HepG2 (cell line): ENCODE measurements around the gene TFPI. TPM values are rescaled to one million over a fixed set of nuclear protein-coding genes. Genes with fewer than 3 reads are reported as not detected.

ENCODE experiments used
- BRCA1 ChIP-seq: sonication (generic); formaldehyde crosslinking; IDR thresholded peaks from 2 replicates; pipeline ENCODE4 v1.4.0; 2020; ENCODE audit warnings: missing genetic modification reagents
- FOXA3 ChIP-seq: IDR thresholded peaks from 2 replicates; pipeline ENCODE4 v1.6.1; 2016; ENCODE audit warnings: missing genetic modification reagents, missing compliant biosample characterization
- GATA4 ChIP-seq: sonication (generic); IDR thresholded peaks from 2 replicates; pipeline ENCODE4 v1.6.1; 2016; ENCODE audit warnings: antibody characterized with exemption, low read depth, borderline replicate concordance
- HDAC1 ChIP-seq: sonication (generic); formaldehyde crosslinking; IDR thresholded peaks from 2 replicates; pipeline ENCODE4 v1.5.1; 2020; ENCODE audit warnings: mild to moderate bottlenecking, missing genetic modification reagents
- KDM4B ChIP-seq: sonication (generic); formaldehyde crosslinking; IDR thresholded peaks from 2 replicates; pipeline ENCODE4 v1.4.0; 2020; ENCODE audit warnings: missing genetic modification reagents
- NFIC ChIP-seq: IDR thresholded peaks from 2 replicates; pipeline ENCODE4 v1.6.1; 2012; ENCODE audit warnings: mild to moderate bottlenecking, low read length, inconsistent platforms
- POGZ ChIP-seq: sonication (generic); formaldehyde crosslinking; IDR thresholded peaks from 2 replicates; pipeline ENCODE4 v1.4.0; 2020; ENCODE audit warnings: mild to moderate bottlenecking, missing genetic modification reagents
- SIN3A ChIP-seq: IDR thresholded peaks from 2 replicates; pipeline ENCODE4 v1.6.1; 2011; ENCODE audit warnings: low read depth, mild to moderate bottlenecking, control low read depth, low read length, borderline replicate concordance
- SOX5 ChIP-seq: IDR thresholded peaks from 2 replicates; pipeline ENCODE4 v1.6.1; 2016; ENCODE audit warnings: borderline replicate concordance
- SP1 ChIP-seq, 2 experiments: fragments of 450-650 bp in 1 of 2; sonication (generic) in 1 of 2; formaldehyde crosslinking in 1 of 2; IDR thresholded peaks; 2 replicates each; pipeline versions ENCODE4 v1.4.0 to v1.6.1; 2016 to 2020; ENCODE audit warnings: missing genetic modification reagents in 1 of 2
- TBX3 ChIP-seq: fragments of 450-650 bp; IDR thresholded peaks from 2 replicates; pipeline ENCODE4 v1.6.1; 2017; ENCODE audit warnings: antibody characterized with exemption, mild to moderate bottlenecking, inconsistent platforms, borderline replicate concordance
- THAP11 ChIP-seq: IDR thresholded peaks from 2 replicates; pipeline ENCODE4 v1.6.1; 2016; ENCODE audit warnings: missing biosample characterization, missing genetic modification reagents
- ZFP62 ChIP-seq: sonication (generic); formaldehyde crosslinking; IDR thresholded peaks from 2 replicates; pipeline ENCODE4 v1.4.0; 2020; ENCODE audit warnings: missing genetic modification reagents
- ZNF878 ChIP-seq: sonication (generic); formaldehyde crosslinking; IDR thresholded peaks from 2 replicates; pipeline ENCODE4 v1.8.1; 2023; ENCODE audit warnings: mild to moderate bottlenecking, missing genetic modification reagents, moderate library complexity
- polyA plus RNA-seq, 8 experiments: library from polyadenylated mRNA; depleted of rRNA in 3 of 8; stranded (reverse) in 7 of 8; unstranded in 1 of 8; fragments of >200 nt; fragmentation: Illumina TruSeq in 4 of 8; extraction: Trizol in 4 of 8; gene quantifications; 2 replicates each; pipeline versions ENCODE4 v1.2.1 to v1.2.3, GENCODE V29; 2011 to 2016; ENCODE audit warnings: low read depth in 4 of 8, missing spikeins in 1 of 8, mixed read lengths in 1 of 8; ENCODE audit not compliant: insufficient read depth in 1 of 8
- total RNA-seq, 5 experiments: library from RNA; depleted of rRNA; stranded (reverse); fragments of >200 nt; fragmentation: Illumina TruSeq; extraction: Trizol; gene quantifications; 2 replicates each; pipeline ENCODE4 v1.2.3, GENCODE V29; 2016; ENCODE audit warnings: low read depth in 1 of 5
- TF ChIP-seq, protein P1 (sequence below): sonication (generic); formaldehyde crosslinking; IDR thresholded peaks from 2 replicates; pipeline ENCODE4 v1.5.0; 2020; ENCODE audit warnings: missing genetic modification reagents
- TF ChIP-seq, protein P2 (sequence below): sonication (generic); formaldehyde crosslinking; IDR thresholded peaks from 2 replicates; pipeline ENCODE4 v1.4.0; 2020; ENCODE audit warnings: missing genetic modification reagents
- TF ChIP-seq, protein P3 (sequence below): sonication (generic); formaldehyde crosslinking; IDR thresholded peaks from 2 replicates; pipeline ENCODE4 v1.4.0; 2020; ENCODE audit warnings: low read depth, missing genetic modification reagents
- TF ChIP-seq, protein P4 (sequence below): sonication (generic); formaldehyde crosslinking; IDR thresholded peaks from 2 replicates; pipeline ENCODE4 v1.4.0; 2020; ENCODE audit warnings: missing genetic modification reagents
- TF ChIP-seq, protein P5 (sequence below): IDR thresholded peaks from 2 replicates; pipeline ENCODE4 v1.6.1; 2016; ENCODE audit warnings: mild to moderate bottlenecking

TFPI gene
- total and polyA plus RNA-seq, 2 of the 13 experiments (the other 11 are each of a cell fraction or from before 2014, with no cell fraction given), result 301 to 436 TPM

DNA sequence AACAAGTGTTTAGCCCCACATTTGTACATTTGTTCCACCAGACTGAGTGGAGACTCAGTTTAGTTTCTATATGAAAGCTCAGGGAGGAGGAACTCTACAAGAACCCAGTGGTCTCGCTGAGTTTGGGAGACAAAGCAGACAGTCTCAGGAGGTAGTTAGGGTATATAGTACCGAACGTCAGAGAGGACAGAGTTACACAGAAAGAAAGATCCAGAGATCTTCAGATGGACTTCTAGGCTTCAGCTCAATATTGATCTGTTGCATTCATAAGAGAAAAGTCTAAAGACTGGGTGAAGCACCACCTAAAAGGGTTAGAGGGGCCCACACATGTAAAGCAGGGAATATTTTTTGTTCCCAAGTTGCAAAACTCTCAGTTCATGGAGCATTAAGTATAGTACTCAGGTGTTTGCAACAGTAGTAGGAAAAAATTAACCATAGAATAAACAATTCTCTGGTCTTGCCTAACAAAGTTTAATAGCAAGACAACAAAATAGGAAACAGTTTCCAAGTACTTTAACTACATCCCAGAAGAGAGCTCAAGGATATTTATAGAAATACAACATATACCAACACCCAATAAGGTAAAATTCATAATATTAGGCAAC, 4.2 kb downstream of the TFPI start (continued):
- TF ChIP-seq, protein P1, sequence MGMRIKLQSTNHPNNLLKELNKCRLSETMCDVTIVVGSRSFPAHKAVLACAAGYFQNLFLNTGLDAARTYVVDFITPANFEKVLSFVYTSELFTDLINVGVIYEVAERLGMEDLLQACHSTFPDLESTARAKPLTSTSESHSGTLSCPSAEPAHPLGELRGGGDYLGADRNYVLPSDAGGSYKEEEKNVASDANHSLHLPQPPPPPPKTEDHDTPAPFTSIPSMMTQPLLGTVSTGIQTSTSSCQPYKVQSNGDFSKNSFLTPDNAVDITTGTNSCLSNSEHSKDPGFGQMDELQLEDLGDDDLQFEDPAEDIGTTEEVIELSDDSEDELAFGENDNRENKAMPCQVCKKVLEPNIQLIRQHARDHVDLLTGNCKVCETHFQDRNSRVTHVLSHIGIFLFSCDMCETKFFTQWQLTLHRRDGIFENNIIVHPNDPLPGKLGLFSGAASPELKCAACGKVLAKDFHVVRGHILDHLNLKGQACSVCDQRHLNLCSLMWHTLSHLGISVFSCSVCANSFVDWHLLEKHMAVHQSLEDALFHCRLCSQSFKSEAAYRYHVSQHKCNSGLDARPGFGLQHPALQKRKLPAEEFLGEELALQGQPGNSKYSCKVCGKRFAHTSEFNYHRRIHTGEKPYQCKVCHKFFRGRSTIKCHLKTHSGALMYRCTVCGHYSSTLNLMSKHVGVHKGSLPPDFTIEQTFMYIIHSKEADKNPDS (CRISPR knock-in tag), result peak; percentile 99
- TF ChIP-seq SP1 (IDR thresholded peaks at IDR 0.05) (no peak), SP1 (CRISPR knock-in tag; IDR thresholded peaks at IDR 0.05) (no peak), FOXA3 (peak; percentile 91), ZNF878 (CRISPR knock-in tag) (peak; percentile 63; the same call in 1 of the 2 replicates), KDM4B (CRISPR knock-in tag) (0 out of 2 replicates have a peak, but pooled peaks have one; percentile 40), TBX3 (peak; percentile 28; the same call in 1 of the 2 replicates), POGZ (CRISPR knock-in tag) (peak; percentile 66; the same call in 1 of the 2 replicates), BRCA1 (CRISPR knock-in tag) (peak; percentile 41; the same call in 1 of the 2 replicates), THAP11 (CRISPR knock-in tag) (peak; percentile 61), ZFP62 (no peak), GATA4 (peak; percentile 88), SOX5 (CRISPR knock-in tag) (peak; percentile 92), HDAC1 (CRISPR knock-in tag) (peak; percentile 84), SIN3A (peak; percentile 61; the same call in 1 of the 2 replicates), NFIC (peak; percentile 92)
- TF ChIP-seq, protein P2, sequence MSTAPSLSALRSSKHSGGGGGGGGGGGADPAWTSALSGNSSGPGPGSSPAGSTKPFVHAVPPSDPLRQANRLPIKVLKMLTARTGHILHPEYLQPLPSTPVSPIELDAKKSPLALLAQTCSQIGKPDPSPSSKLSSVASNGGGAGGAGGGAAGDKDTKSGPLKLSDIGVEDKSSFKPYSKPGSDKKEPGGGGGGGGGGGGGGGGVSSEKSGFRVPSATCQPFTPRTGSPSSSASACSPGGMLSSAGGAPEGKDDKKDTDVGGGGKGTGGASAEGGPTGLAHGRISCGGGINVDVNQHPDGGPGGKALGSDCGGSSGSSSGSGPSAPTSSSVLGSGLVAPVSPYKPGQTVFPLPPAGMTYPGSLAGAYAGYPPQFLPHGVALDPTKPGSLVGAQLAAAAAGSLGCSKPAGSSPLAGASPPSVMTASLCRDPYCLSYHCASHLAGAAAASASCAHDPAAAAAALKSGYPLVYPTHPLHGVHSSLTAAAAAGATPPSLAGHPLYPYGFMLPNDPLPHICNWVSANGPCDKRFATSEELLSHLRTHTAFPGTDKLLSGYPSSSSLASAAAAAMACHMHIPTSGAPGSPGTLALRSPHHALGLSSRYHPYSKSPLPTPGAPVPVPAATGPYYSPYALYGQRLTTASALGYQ (CRISPR knock-in tag), result peak; percentile 62
- TF ChIP-seq, protein P3, sequence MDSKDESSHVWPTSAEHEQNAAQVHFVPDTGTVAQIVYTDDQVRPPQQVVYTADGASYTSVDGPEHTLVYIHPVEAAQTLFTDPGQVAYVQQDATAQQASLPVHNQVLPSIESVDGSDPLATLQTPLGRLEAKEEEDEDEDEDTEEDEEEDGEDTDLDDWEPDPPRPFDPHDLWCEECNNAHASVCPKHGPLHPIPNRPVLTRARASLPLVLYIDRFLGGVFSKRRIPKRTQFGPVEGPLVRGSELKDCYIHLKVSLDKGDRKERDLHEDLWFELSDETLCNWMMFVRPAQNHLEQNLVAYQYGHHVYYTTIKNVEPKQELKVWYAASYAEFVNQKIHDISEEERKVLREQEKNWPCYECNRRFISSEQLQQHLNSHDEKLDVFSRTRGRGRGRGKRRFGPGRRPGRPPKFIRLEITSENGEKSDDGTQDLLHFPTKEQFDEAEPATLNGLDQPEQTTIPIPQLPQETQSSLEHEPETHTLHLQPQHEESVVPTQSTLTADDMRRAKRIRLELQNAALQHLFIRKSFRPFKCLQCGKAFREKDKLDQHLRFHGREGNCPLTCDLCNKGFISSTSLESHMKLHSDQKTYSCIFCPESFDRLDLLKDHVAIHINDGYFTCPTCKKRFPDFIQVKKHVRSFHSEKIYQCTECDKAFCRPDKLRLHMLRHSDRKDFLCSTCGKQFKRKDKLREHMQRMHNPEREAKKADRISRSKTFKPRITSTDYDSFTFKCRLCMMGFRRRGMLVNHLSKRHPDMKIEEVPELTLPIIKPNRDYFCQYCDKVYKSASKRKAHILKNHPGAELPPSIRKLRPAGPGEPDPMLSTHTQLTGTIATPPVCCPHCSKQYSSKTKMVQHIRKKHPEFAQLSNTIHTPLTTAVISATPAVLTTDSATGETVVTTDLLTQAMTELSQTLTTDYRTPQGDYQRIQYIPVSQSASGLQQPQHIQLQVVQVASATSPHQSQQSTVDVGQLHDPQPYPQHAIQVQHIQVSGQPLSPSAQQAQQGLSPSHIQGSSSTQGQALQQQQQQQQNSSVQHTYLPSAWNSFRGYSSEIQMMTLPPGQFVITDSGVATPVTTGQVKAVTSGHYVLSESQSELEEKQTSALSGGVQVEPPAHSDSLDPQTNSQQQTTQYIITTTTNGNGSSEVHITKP, result 0 out of 2 replicates have a peak, but pooled peaks have one; percentile 27
- TF ChIP-seq, protein P4, sequence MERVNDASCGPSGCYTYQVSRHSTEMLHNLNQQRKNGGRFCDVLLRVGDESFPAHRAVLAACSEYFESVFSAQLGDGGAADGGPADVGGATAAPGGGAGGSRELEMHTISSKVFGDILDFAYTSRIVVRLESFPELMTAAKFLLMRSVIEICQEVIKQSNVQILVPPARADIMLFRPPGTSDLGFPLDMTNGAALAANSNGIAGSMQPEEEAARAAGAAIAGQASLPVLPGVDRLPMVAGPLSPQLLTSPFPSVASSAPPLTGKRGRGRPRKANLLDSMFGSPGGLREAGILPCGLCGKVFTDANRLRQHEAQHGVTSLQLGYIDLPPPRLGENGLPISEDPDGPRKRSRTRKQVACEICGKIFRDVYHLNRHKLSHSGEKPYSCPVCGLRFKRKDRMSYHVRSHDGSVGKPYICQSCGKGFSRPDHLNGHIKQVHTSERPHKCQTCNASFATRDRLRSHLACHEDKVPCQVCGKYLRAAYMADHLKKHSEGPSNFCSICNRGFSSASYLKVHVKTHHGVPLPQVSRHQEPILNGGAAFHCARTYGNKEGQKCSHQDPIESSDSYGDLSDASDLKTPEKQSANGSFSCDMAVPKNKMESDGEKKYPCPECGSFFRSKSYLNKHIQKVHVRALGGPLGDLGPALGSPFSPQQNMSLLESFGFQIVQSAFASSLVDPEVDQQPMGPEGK (CRISPR knock-in tag), result peak; percentile 70
- TF ChIP-seq, protein P5, sequence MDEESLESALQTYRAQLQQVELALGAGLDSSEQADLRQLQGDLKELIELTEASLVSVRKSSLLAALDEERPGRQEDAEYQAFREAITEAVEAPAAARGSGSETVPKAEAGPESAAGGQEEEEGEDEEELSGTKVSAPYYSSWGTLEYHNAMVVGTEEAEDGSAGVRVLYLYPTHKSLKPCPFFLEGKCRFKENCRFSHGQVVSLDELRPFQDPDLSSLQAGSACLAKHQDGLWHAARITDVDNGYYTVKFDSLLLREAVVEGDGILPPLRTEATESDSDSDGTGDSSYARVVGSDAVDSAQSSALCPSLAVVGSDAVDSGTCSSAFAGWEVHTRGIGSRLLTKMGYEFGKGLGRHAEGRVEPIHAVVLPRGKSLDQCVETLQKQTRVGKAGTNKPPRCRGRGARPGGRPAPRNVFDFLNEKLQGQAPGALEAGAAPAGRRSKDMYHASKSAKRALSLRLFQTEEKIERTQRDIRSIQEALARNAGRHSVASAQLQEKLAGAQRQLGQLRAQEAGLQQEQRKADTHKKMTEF, result peak; percentile 77
